Activated B cell treated with CpG ODN at 0.5 μM for 24 hours (primary cell): ENCODE data around the gene TET3. TPM values are rescaled to one million over a fixed set of nuclear protein-coding genes. Genes with fewer than 3 reads are reported as not detected.

Experiments used
- ATAC-seq: fragments of 200-7000 bp; cut with Tn5 transposase; one replicate; pipeline ENCODE4 v1.10.0; 2021; ENCODE audit warnings: low read depth, mild to moderate bottlenecking, moderate library complexity
- CTCF ChIA-PET: fragments of 350-600 bp; sonication (Branson Sonifier 250); formaldehyde crosslinking; loops from one replicate; lab custom pipeline; 2021; ENCODE audit warnings: antibody characterized with exemption; lab: Charles Lee
- POLR2A ChIA-PET: fragments of 350-600 bp; sonication (Branson Sonifier 250); formaldehyde crosslinking; loops from one replicate; lab custom pipeline; 2021; ENCODE audit warnings: antibody characterized with exemption; lab: Charles Lee
- DNase-seq: peaks from one replicate; pipeline ENCODE4 v3.0.0; 2022
- H3K27ac Mint-ChIP-seq: one replicate; pipeline ENCODE4 v1.8.0; 2020; ENCODE audit warnings: mixed read lengths
- H3K27me3 Mint-ChIP-seq: one replicate; pipeline ENCODE4 v1.8.0; 2021; ENCODE audit warnings: mixed read lengths
- H3K36me3 Mint-ChIP-seq: one replicate; pipeline ENCODE4 v1.8.0; 2021; ENCODE audit warnings: low read depth, mixed read lengths
- H3K4me1 Mint-ChIP-seq: one replicate; pipeline ENCODE4 v1.8.0; 2021; ENCODE audit warnings: mixed read lengths
- H3K4me3 Mint-ChIP-seq: one replicate; pipeline ENCODE4 v1.8.0; 2020; ENCODE audit warnings: mild to moderate bottlenecking, mixed read lengths
- H3K9me3 Mint-ChIP-seq: one replicate; pipeline ENCODE4 v1.8.0; 2020; ENCODE audit warnings: mixed read lengths
- CTCF ChIP-seq: fragments of 200-600 bp; IDR thresholded peaks from one replicate; pipeline ENCODE4 v1.8.0; 2022; ENCODE audit warnings: antibody characterized with exemption, mild to moderate bottlenecking
- intact Hi-C: fragments of 100-400 bp; cut with micrococcal nuclease; formaldehyde crosslinking; loops from one replicate; pipeline ENCODE4 v1.15.1; 2024
- total RNA-seq: library from RNA; stranded (reverse); gene quantifications from 2 replicates; pipeline ENCODE4 v1.2.3, GENCODE V29; 2022

TET3 gene
- total RNA-seq, 1 donor from 2014 or later, result 60.1 TPM

GRCh38 chr2:73952499-73953446 lies 31.9 kb upstream of the TET3 start:
- H3K4me3 Mint-ChIP-seq, result no peak overlapping the region
- ChIA-PET CTCF (interaction anchor here (0.6 kb wide), 1 partner anchor 50 kb away, joined by 5 read pairs; no protein-coding TSS in a partner anchor), POLR2A (interaction anchor here (0.8 kb wide), 1 partner anchor 12 kb away, joined by 3 read pairs; no protein-coding TSS in a partner anchor)
- H3K27ac Mint-ChIP-seq, result no peak overlapping the region
- DNase-seq (no peak), ATAC-seq (no peak)
- no peaks in the 10 kb centered on the region for H3K27me3 Mint-ChIP-seq
- TF ChIP-seq CTCF, result no peak
- intact Hi-C loops, result no loop called here
- H3K9me3 Mint-ChIP-seq, result no peaks in the 10 kb centered on the region
- H3K4me1 Mint-ChIP-seq, result peaks cover 26% of the 10 kb centered on the region
- peaks cover 76% of the 10 kb centered on the region for H3K36me3 Mint-ChIP-seq

GRCh38 chr2:73956218-73956865 lies 28.4 kb upstream of the TET3 start:
- H3K9me3 Mint-ChIP-seq, result no peaks in the 10 kb centered on the region
- no peak for ATAC-seq
- no peak for DNase-seq
- CTCF ChIA-PET, result no interaction called here
- H3K27ac Mint-ChIP-seq, result no peak overlapping the region
- H3K4me3 Mint-ChIP-seq, result no peak overlapping the region
- H3K4me1 Mint-ChIP-seq, result no peaks in the 10 kb centered on the region
- no peak for TF ChIP-seq CTCF
- POLR2A ChIA-PET, result interaction anchor here (0.6 kb wide), 1 partner anchor 94 kb away, joined by 3 read pairs; no protein-coding TSS in a partner anchor
- peaks cover 77% of the 10 kb centered on the region for H3K36me3 Mint-ChIP-seq
- intact Hi-C loops, result no loop called here
- H3K27me3 Mint-ChIP-seq, result no peaks in the 10 kb centered on the region

- no peak for DNase-seq
- Mint-ChIP-seq H3K4me3 (no peak overlapping the region), H3K36me3 (peaks cover 45% of the 10 kb centered on the region), H3K27ac (no peak overlapping the region), H3K27me3 (no peaks in the 10 kb centered on the region), H3K4me1 (peaks cover 3% of the 10 kb centered on the region), H3K9me3 (peaks cover 7% of the 10 kb centered on the region)
- no peak for ATAC-seq
- POLR2A ChIA-PET, result interaction anchor here (0.6 kb wide), 1 partner anchor 29 kb away, joined by 4 read pairs; no protein-coding TSS in a partner anchor
- intact Hi-C loops, result no loop called here
- CTCF ChIA-PET, result no interaction called here
- no peak for TF ChIP-seq CTCF
Observed at GRCh38 chr2:73961274-73961673, 23.4 kb upstream of the TET3 start.

GRCh38 chr2:73961823-73962615 lies 22.7 kb upstream of the TET3 start:
- no peaks in the 10 kb centered on the region for H3K27me3 Mint-ChIP-seq
- peaks cover 38% of the 10 kb centered on the region for H3K36me3 Mint-ChIP-seq
- peaks cover 3% of the 10 kb centered on the region for H3K4me1 Mint-ChIP-seq
- intact Hi-C loops, result no loop called here
- ChIA-PET POLR2A (interaction anchor here (0.6 kb wide), 1 partner anchor 28 kb away, joined by 4 read pairs; no protein-coding TSS in a partner anchor), CTCF (interaction anchor here (0.9 kb wide), 1 partner anchor 10 kb away, joined by 4 read pairs; no protein-coding TSS in a partner anchor)
- H3K27ac Mint-ChIP-seq, result no peak overlapping the region
- peaks cover 7% of the 10 kb centered on the region for H3K9me3 Mint-ChIP-seq
- no peak for ATAC-seq
- H3K4me3 Mint-ChIP-seq, result no peak overlapping the region
- TF ChIP-seq CTCF, result no peak
- DNase-seq, result no peak
